ENCODE data around the gene TMEM80. TPM values are rescaled to one million over a fixed set of nuclear protein-coding genes. Genes with fewer than 3 reads are reported as not detected.

TMEM80 gene
- polyA plus RNA-seq, 1 experiment: 18.7 TPM

GRCh38 chr11:679271-680207 lies 16.1 kb upstream of the TMEM80 start:
- Histone ChIP-seq H3K27ac (ENCODE audit: low read depth, low read length) (no peak overlapping the region), H3K9me3 (ENCODE audit: control insufficient read depth, insufficient read depth, low read length) (no peaks in the 10 kb centered on the region; the same call in 1 of the 2 replicates), H3K27me3 (ENCODE audit: control insufficient read depth, insufficient read depth, low read length) (no peaks in the 10 kb centered on the region), H3K4me3 (ENCODE audit: low read depth, low read length) (no peak overlapping the region)
- TF ChIP-seq, protein P1, sequence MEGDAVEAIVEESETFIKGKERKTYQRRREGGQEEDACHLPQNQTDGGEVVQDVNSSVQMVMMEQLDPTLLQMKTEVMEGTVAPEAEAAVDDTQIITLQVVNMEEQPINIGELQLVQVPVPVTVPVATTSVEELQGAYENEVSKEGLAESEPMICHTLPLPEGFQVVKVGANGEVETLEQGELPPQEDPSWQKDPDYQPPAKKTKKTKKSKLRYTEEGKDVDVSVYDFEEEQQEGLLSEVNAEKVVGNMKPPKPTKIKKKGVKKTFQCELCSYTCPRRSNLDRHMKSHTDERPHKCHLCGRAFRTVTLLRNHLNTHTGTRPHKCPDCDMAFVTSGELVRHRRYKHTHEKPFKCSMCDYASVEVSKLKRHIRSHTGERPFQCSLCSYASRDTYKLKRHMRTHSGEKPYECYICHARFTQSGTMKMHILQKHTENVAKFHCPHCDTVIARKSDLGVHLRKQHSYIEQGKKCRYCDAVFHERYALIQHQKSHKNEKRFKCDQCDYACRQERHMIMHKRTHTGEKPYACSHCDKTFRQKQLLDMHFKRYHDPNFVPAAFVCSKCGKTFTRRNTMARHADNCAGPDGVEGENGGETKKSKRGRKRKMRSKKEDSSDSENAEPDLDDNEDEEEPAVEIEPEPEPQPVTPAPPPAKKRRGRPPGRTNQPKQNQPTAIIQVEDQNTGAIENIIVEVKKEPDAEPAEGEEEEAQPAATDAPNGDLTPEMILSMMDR (IDR thresholded peaks at IDR 0.05; ENCODE audit: low read depth, low read length): no peak
- ChIA-PET POLR2A (no interaction called here), CTCF (no interaction called here)
- no peak for DNase-seq (ENCODE audit: low read depth, low spot score)

- ChIA-PET POLR2A (no interaction called here), CTCF (no interaction called here)
- TF ChIP-seq, protein P1 (IDR thresholded peaks at IDR 0.05; ENCODE audit: low read depth, low read length): no peak
- Histone ChIP-seq H3K27me3 (ENCODE audit: control insufficient read depth, insufficient read depth, low read length) (no peaks in the 10 kb centered on the region), H3K9me3 (ENCODE audit: control insufficient read depth, insufficient read depth, low read length) (no peaks in the 10 kb centered on the region; the same call in 1 of the 2 replicates), H3K4me3 (ENCODE audit: low read depth, low read length) (no peak overlapping the region), H3K27ac (ENCODE audit: low read depth, low read length) (no peak overlapping the region)
- DNase-seq (ENCODE audit: low read depth, low spot score): no peak
These were observed 15.1 kb upstream of the TMEM80 start for GRCh38 chr11:680476-680875.

GRCh38 chr11:680970-681369 lies 14.6 kb upstream of the TMEM80 start:
- ChIA-PET CTCF (no interaction called here), POLR2A (no interaction called here)

DNA sequence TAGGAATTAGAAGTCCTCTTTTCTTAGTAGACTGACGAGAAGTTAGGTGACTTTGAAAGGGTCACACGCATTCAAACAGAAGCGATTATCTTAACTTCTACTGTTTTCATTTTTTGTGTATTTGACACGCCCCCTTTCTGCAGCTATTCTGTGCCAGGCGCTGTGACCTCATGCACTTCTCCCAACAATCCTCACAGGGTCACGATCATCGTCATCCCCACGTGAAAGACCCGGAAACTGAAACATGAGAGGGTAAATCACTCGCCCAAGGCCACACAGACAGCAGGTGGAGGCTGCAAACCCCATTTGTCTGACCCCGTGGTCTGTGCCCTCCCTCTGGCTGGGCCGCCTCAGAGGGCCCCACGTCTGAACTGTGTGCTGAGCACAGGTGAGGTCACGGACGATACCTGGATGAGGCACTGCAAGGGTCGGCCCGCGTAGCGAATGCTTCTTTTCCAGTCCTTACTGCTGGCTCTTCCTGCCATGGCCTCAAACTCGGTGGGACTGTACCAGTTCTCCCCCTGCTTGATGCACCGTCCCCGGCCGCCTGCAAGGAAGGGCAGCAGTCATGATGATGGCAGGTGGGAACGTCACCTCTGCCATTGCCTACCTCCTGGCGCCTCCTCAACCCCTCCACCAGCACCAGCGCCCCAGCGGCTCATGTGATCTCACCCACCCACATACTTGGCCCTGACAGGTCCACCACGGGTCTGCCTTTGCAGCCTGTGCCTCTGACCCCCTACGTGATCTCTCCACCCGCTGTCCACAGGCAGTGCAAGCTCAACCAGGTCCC lies 9.0 kb upstream of the TMEM80 start:
- no peak for DNase-seq (ENCODE audit: low read depth, low spot score)
- no peaks in the 10 kb centered on the region for H3K27me3 ChIP-seq (ENCODE audit: control insufficient read depth, insufficient read depth, low read length)
- ChIA-PET POLR2A (no interaction called here), CTCF (no interaction called here)
- no peak overlapping the region for H3K4me3 ChIP-seq (ENCODE audit: low read depth, low read length)
- TF ChIP-seq, protein P1 (IDR thresholded peaks at IDR 0.05; ENCODE audit: low read depth, low read length): no peak
- H3K9me3 ChIP-seq (ENCODE audit: control insufficient read depth, insufficient read depth, low read length): no peaks in the 10 kb centered on the region; the same call in 1 of the 2 replicates
- H3K27ac ChIP-seq (ENCODE audit: low read depth, low read length): no peak overlapping the region

More at GRCh38 chr11:680970-681369, 14.6 kb upstream of the TMEM80 start:
- H3K9me3 ChIP-seq (ENCODE audit: control insufficient read depth, insufficient read depth, low read length): no peaks in the 10 kb centered on the region; the same call in 1 of the 2 replicates
- H3K27me3 ChIP-seq (ENCODE audit: control insufficient read depth, insufficient read depth, low read length): no peaks in the 10 kb centered on the region
- no peak overlapping the region for H3K4me3 ChIP-seq (ENCODE audit: low read depth, low read length)
- no peak for DNase-seq (ENCODE audit: low read depth, low spot score)
- H3K27ac ChIP-seq (ENCODE audit: low read depth, low read length): no peak overlapping the region
- TF ChIP-seq, protein P1 (IDR thresholded peaks at IDR 0.05; ENCODE audit: low read depth, low read length): no peak

DNA sequence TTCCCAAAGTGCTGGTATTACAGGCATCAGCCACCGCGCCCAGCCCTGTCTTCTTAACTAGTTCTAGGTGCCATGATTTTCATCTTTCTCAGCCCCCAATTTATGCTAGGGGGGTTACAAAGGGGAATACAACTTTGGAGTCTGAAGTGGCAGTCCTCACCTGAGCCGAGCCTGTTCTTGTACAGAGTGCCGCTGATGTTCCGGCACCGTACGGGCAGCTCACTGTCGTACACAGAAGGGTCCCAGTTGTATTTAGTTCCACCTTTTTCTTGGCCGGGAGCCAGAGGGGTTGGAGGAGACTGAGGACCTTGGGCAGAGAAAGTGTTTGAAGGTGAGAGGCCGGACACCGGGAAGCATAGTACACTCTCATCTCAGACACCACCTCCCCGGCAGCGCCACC lies 7.9 kb upstream of the TMEM80 start:
- Histone ChIP-seq H3K27me3 (ENCODE audit: control insufficient read depth, insufficient read depth, low read length) (no peaks in the 10 kb centered on the region), H3K9me3 (ENCODE audit: control insufficient read depth, insufficient read depth, low read length) (no peaks in the 10 kb centered on the region; the same call in 1 of the 2 replicates), H3K27ac (ENCODE audit: low read depth, low read length) (no peak overlapping the region), H3K4me3 (ENCODE audit: low read depth, low read length) (no peak overlapping the region)
- TF ChIP-seq, protein P1 (IDR thresholded peaks at IDR 0.05; ENCODE audit: low read depth, low read length): no peak
- DNase-seq (ENCODE audit: low read depth, low spot score): no peak
- ChIA-PET CTCF (no interaction called here), POLR2A (no interaction called here)

Measured in AG04450 (cell line).